ENCODE data around the gene METTL27. TPM values are rescaled to one million over a fixed set of nuclear protein-coding genes. Genes with fewer than 3 reads are reported as not detected.
A peak's percentile ranks its signal among the peaks of the same experiment; 100 is the strongest.

The METTL27 gene
- total RNA-seq, 1 experiment from 2014 or later: 1.7 TPM

DNA sequence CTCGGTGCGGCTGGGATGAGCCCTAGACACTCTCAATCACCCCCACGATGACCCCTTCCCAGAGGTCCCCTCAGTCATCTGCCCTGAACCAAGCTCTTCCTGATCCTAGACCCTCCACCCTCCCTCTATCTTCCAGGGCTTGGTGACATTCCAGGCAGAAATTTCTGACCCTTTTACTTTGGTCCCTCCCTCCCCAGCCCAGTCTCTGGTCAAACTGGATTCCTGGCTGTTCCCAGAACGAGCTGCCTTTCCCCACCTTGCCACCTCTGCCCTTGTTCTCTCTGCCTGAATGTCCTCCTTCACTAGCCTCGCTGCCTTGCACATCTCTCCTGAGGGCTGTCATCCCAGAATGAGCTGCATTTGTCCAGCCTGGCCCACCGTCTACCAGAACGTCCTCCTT lies 12.8 kb downstream of the METTL27 start:
- H3K27me3 ChIP-seq (replicated peaks; ENCODE audit: control insufficient read depth, insufficient read depth, low read length): no peaks in the 10 kb centered on the region
- peaks cover 49% of the 10 kb centered on the region for H3K36me3 Mint-ChIP-seq (ENCODE audit: insufficient read depth, unreplicated experiment)
- no peaks in the 10 kb centered on the region for H3K27me3 Mint-ChIP-seq (ENCODE audit: insufficient read depth, unreplicated experiment)
- no TSS peak for BruUV-seq (replicated peaks)
- peaks cover 54% of the 10 kb centered on the region for H3K4me1 Mint-ChIP-seq (ENCODE audit: low read depth, unreplicated experiment)
- peak overlapping the region; percentile 43 for H3K4me3 ChIP-seq (ENCODE audit: low read depth, low read length)
- peaks cover 40% of the 10 kb centered on the region for H3K4me1 ChIP-seq
- H3K4me3 Mint-ChIP-seq (ENCODE audit: unreplicated experiment): peak overlapping the region; percentile 75
- TF ChIP-seq, protein P1, sequence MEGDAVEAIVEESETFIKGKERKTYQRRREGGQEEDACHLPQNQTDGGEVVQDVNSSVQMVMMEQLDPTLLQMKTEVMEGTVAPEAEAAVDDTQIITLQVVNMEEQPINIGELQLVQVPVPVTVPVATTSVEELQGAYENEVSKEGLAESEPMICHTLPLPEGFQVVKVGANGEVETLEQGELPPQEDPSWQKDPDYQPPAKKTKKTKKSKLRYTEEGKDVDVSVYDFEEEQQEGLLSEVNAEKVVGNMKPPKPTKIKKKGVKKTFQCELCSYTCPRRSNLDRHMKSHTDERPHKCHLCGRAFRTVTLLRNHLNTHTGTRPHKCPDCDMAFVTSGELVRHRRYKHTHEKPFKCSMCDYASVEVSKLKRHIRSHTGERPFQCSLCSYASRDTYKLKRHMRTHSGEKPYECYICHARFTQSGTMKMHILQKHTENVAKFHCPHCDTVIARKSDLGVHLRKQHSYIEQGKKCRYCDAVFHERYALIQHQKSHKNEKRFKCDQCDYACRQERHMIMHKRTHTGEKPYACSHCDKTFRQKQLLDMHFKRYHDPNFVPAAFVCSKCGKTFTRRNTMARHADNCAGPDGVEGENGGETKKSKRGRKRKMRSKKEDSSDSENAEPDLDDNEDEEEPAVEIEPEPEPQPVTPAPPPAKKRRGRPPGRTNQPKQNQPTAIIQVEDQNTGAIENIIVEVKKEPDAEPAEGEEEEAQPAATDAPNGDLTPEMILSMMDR (IDR thresholded peaks at IDR 0.05; ENCODE audit: insufficient read depth in 1 of 2, low read depth in 1 of 2, low read length in 1 of 2, severe bottlenecking in 1 of 2, unreplicated experiment in 1 of 2): no peak
- intact Hi-C loops (cut with micrococcal nuclease; ENCODE audit: unreplicated experiment): loop anchor here (5.0 kb wide), 1 partner anchor 252 kb away; the partner anchor contains the start of gene TBL2
- ChIA-PET POLR2A (interaction anchor here (0.5 to 6.0 kb wide), 14 partner anchors 9 to 337 kb away, joined by 3 to 127 read pairs (median 4); partner anchors contain the start of genes ABHD11, BAZ1B, CLDN3 and LIMK1), CTCF (interaction anchor here (0.8 to 1.3 kb wide), 4 partner anchors 13 to 90 kb away, joined by 3 to 5 read pairs (median 5); partner anchors contain the start of gene METTL27)
- peaks cover 6% of the 10 kb centered on the region for H3K36me3 ChIP-seq (ENCODE audit: control insufficient read depth, insufficient read depth, low read length)
- H3K9me3 Mint-ChIP-seq (ENCODE audit: unreplicated experiment): no peaks in the 10 kb centered on the region
- H3K9me3 ChIP-seq: no peaks in the 10 kb centered on the region
- peak; percentile 88 to 93 for DNase-seq
- peak overlapping the region; percentile 98 for H3K27ac Mint-ChIP-seq (ENCODE audit: unreplicated experiment)

DNA sequence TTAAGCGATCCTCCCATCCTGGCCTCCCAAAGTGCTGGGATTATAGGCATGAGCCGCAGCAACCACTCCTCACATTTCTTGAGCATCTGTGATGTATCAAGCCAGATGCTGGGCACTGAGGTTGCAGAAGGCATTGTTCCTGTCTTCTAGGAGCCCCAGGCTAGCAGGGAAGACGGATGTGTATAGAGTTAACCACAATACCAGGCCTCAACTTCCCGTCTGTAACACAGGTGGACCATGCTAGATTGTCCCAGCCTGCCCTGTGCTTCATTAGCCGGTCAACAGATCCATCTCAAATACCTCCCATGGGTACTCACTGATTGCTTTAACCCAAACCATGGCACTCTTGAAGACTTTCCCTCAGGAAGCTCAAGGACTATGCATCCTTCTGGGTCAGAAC lies 13.3 kb downstream of the METTL27 start:
- Mint-ChIP-seq H3K4me1 (ENCODE audit: low read depth, unreplicated experiment) (peaks cover 54% of the 10 kb centered on the region), H3K4me3 (ENCODE audit: unreplicated experiment) (peak overlapping the region; percentile 75), H3K27me3 (ENCODE audit: insufficient read depth, unreplicated experiment) (no peaks in the 10 kb centered on the region), H3K36me3 (ENCODE audit: insufficient read depth, unreplicated experiment) (peaks cover 44% of the 10 kb centered on the region), H3K9me3 (ENCODE audit: unreplicated experiment) (no peaks in the 10 kb centered on the region), H3K27ac (ENCODE audit: unreplicated experiment) (peak overlapping the region; percentile 98)
- Histone ChIP-seq H3K4me3 (ENCODE audit: low read depth, low read length) (peak overlapping the region; percentile 43), H3K36me3 (ENCODE audit: control insufficient read depth, insufficient read depth, low read length) (peaks cover 5% of the 10 kb centered on the region), H3K4me1 (peaks cover 40% of the 10 kb centered on the region), H3K9me3 (no peaks in the 10 kb centered on the region), H3K27me3 (replicated peaks; ENCODE audit: control insufficient read depth, insufficient read depth, low read length) (no peaks in the 10 kb centered on the region)
- TF ChIP-seq, protein P1 (IDR thresholded peaks at IDR 0.05; ENCODE audit: insufficient read depth in 1 of 2, low read depth in 1 of 2, low read length in 1 of 2, severe bottlenecking in 1 of 2, unreplicated experiment in 1 of 2): no peak
- CTCF ChIA-PET: interaction anchor here (0.8 to 1.3 kb wide), 4 partner anchors 13 to 89 kb away, joined by 3 to 5 read pairs (median 5); partner anchors contain the start of gene METTL27
- no peak for DNase-seq
- intact Hi-C loops (cut with micrococcal nuclease; ENCODE audit: unreplicated experiment): loop anchor here (1.0 to 5.0 kb wide), 2 partner anchors 86 to 252 kb away; partner anchors contain the start of gene TBL2
- no TSS peak for BruUV-seq (replicated peaks)
- POLR2A ChIA-PET: interaction anchor here (0.5 to 6.0 kb wide), 12 partner anchors 9 to 338 kb away, joined by 3 to 127 read pairs (median 6); partner anchors contain the start of genes ABHD11, CLDN3, LIMK1 and METTL27

DNA sequence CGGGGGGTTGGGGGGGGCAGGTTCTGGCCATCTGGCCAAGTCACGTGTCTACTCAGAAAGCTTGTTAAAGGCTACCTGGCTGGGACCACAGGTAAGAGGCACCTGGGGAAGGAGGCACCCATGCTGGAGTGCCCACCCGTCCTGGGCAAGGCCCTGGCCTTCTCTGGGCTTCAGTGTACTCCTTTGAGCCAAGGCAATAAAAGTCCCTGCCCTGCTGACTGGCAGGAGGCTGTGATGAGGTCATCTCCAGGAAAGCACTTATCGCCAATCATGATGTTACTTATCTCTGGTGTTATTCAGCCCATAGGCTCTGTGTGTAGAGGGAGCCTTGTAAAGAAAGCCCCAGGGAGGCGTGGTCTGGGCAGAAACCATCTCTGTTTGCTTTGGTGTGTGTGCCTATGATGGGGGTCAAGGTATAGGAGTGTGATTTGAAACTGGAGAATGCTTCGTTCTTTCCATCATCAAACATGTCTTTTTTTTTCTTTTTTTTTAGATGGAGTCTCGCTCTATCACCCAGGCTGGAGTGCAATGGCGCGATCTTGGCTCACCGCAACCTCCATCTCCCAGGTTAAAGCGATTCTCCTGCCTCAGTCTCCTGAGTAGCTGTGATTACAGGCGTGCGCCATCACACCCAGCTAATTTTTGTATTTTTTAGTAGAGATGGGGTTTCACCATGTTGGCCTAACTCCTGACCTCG lies 14.1 kb downstream of the METTL27 start:
- peaks cover 36% of the 10 kb centered on the region for H3K36me3 Mint-ChIP-seq (ENCODE audit: insufficient read depth, unreplicated experiment)
- no TSS peak for BruUV-seq (replicated peaks)
- peak overlapping the region; percentile 98 for H3K27ac Mint-ChIP-seq (ENCODE audit: unreplicated experiment)
- Histone ChIP-seq H3K4me3 (ENCODE audit: low read depth, low read length) (peak overlapping the region; percentile 43), H3K27me3 (replicated peaks; ENCODE audit: control insufficient read depth, insufficient read depth, low read length) (no peaks in the 10 kb centered on the region), H3K36me3 (ENCODE audit: control insufficient read depth, insufficient read depth, low read length) (peaks cover 5% of the 10 kb centered on the region), H3K9me3 (no peaks in the 10 kb centered on the region), H3K4me1 (peaks cover 38% of the 10 kb centered on the region)
- peak; percentile 85 to 95 for DNase-seq
- TF ChIP-seq, protein P1 (IDR thresholded peaks at IDR 0.05; ENCODE audit: insufficient read depth in 1 of 2, low read depth in 1 of 2, low read length in 1 of 2, severe bottlenecking in 1 of 2, unreplicated experiment in 1 of 2): no peak
- peaks cover 51% of the 10 kb centered on the region for H3K4me1 Mint-ChIP-seq (ENCODE audit: low read depth, unreplicated experiment)
- intact Hi-C loops (cut with micrococcal nuclease; ENCODE audit: unreplicated experiment): loop anchor here (1.0 to 5.0 kb wide), 2 partner anchors 85 to 251 kb away; partner anchors contain the start of gene TBL2
- no peaks in the 10 kb centered on the region for H3K9me3 Mint-ChIP-seq (ENCODE audit: unreplicated experiment)
- no peaks in the 10 kb centered on the region for H3K27me3 Mint-ChIP-seq (ENCODE audit: insufficient read depth, unreplicated experiment)
- CTCF ChIA-PET: no interaction called here
- POLR2A ChIA-PET: interaction anchor here (0.5 to 1.7 kb wide), 5 partner anchors 24 to 85 kb away, joined by 3 to 10 read pairs (median 9); partner anchors contain the start of gene CLDN3
- H3K4me3 Mint-ChIP-seq (ENCODE audit: unreplicated experiment): peak overlapping the region; percentile 75

Data from Caco-2 (cell line).